Fibroblast of lung (primary cell): ENCODE results near the gene PLEKHM2.

ENCODE experiments used
- CTCF ChIP-seq, 2 donors: IDR thresholded peaks in 1 of 2; conservative IDR thresholded peaks in 1 of 2; 1 replicate in 1 of 2; 2 replicates in 1 of 2; pipeline ENCODE4 v1.5.1; 2011 to 2012; ENCODE audit warnings: low read length in 2 of 2, control low read depth in 1 of 2, inconsistent platforms in 1 of 2, low read depth in 1 of 2, mild to moderate bottlenecking in 1 of 2
- EZH2 ChIP-seq: IDR thresholded peaks from 2 replicates; pipeline ENCODE4 v1.5.1; 2012; ENCODE audit warnings: low read length, control low read depth, mild to moderate bottlenecking; ENCODE audit errors: missing control alignments

DNA sequence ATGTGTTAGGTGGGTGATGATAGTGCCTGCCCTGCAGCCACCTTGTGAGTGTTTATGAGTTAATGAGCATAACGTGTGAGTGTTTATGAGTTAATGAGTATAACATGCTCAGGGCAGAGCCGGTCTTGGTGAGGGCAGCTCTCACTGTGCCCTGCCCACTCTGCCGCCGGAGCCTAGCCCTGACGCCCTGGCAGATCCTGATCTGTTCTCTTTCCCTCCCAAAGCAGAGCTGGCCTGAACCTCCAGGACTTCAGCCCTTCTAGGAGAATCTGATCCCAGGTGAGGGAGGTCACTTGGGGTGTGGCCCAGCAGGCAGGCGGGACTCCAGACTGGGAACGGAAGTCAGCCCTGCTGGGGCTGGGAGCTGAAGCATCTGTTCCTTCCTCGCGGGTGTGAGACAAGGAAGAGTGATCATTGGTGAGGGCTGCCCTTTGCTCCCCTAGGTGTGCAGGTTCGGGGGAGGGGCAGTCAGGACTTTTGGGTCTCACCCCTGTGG, 80.2 kb downstream of the PLEKHM2 start:
- TF ChIP-seq EZH2 (no peak), CTCF (conservative IDR thresholded peaks at IDR 0.05 in 1 of 2, IDR thresholded peaks at IDR 0.05 in 1 of 2; ENCODE audit: low read depth in 1 of 2, low read length in 2 of 2) (no peak)
